ENCODE measurements around the gene PRUNE2. TPM values are rescaled to one million over a fixed set of nuclear protein-coding genes. Genes with fewer than 3 reads are reported as not detected.

Gene PRUNE2
- polyA plus RNA-seq, 1 of the 3 experiments (the other 2 are of a cell fraction), result 13.0 TPM

- H3K27me3 ChIP-seq (ENCODE audit: insufficient read depth), result peaks cover 36% of the 10 kb centered on the region
- TF ChIP-seq, protein P1, sequence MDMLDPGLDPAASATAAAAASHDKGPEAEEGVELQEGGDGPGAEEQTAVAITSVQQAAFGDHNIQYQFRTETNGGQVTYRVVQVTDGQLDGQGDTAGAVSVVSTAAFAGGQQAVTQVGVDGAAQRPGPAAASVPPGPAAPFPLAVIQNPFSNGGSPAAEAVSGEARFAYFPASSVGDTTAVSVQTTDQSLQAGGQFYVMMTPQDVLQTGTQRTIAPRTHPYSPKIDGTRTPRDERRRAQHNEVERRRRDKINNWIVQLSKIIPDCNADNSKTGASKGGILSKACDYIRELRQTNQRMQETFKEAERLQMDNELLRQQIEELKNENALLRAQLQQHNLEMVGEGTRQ (IDR thresholded peaks at IDR 0.05; ENCODE audit: borderline replicate concordance, low read depth, low read length), result no peak
- TF ChIP-seq ZBTB33 (IDR thresholded peaks at IDR 0.05; ENCODE audit: borderline replicate concordance, low read depth) (no peak), GATA2 (CRISPR knock-in tag; IDR thresholded peaks at IDR 0.05) (no peak), YY1 (IDR thresholded peaks at IDR 0.05; ENCODE audit: low read depth) (no peak), RXRA (IDR thresholded peaks at IDR 0.05; ENCODE audit: borderline replicate concordance, low read depth) (no peak), MEF2A (IDR thresholded peaks at IDR 0.05; ENCODE audit: borderline replicate concordance, low read depth) (no peak), FOXM1 (IDR thresholded peaks at IDR 0.05; ENCODE audit: low read depth) (no peak), TCF12 (IDR thresholded peaks at IDR 0.05) (no peak), CHD2 (IDR thresholded peaks at IDR 0.05; ENCODE audit: low read length, partially characterized antibody) (no peak), MXI1 (IDR thresholded peaks at IDR 0.05; ENCODE audit: low read depth, low read length) (no peak), IRF3 (IDR thresholded peaks at IDR 0.05; ENCODE audit: low read depth, low read length) (no peak), TAF1 (IDR thresholded peaks at IDR 0.05; ENCODE audit: borderline replicate concordance, low read depth, low read length) (no peak), RFX5 (IDR thresholded peaks at IDR 0.05; ENCODE audit: low read length) (no peak), EP300 (IDR thresholded peaks at IDR 0.05; ENCODE audit: borderline replicate concordance in 1 of 2, low read depth in 1 of 2, low read length in 1 of 2) (no peak), TEAD4 (IDR thresholded peaks at IDR 0.05; ENCODE audit: borderline replicate concordance, insufficient read depth) (no peak)
- TF ChIP-seq, protein P2, sequence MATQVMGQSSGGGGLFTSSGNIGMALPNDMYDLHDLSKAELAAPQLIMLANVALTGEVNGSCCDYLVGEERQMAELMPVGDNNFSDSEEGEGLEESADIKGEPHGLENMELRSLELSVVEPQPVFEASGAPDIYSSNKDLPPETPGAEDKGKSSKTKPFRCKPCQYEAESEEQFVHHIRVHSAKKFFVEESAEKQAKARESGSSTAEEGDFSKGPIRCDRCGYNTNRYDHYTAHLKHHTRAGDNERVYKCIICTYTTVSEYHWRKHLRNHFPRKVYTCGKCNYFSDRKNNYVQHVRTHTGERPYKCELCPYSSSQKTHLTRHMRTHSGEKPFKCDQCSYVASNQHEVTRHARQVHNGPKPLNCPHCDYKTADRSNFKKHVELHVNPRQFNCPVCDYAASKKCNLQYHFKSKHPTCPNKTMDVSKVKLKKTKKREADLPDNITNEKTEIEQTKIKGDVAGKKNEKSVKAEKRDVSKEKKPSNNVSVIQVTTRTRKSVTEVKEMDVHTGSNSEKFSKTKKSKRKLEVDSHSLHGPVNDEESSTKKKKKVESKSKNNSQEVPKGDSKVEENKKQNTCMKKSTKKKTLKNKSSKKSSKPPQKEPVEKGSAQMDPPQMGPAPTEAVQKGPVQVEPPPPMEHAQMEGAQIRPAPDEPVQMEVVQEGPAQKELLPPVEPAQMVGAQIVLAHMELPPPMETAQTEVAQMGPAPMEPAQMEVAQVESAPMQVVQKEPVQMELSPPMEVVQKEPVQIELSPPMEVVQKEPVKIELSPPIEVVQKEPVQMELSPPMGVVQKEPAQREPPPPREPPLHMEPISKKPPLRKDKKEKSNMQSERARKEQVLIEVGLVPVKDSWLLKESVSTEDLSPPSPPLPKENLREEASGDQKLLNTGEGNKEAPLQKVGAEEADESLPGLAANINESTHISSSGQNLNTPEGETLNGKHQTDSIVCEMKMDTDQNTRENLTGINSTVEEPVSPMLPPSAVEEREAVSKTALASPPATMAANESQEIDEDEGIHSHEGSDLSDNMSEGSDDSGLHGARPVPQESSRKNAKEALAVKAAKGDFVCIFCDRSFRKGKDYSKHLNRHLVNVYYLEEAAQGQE (IDR thresholded peaks at IDR 0.05; ENCODE audit: low read depth, low read length), result no peak
- TF ChIP-seq, protein P3, sequence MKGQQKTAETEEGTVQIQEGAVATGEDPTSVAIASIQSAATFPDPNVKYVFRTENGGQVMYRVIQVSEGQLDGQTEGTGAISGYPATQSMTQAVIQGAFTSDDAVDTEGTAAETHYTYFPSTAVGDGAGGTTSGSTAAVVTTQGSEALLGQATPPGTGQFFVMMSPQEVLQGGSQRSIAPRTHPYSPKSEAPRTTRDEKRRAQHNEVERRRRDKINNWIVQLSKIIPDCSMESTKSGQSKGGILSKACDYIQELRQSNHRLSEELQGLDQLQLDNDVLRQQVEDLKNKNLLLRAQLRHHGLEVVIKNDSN (IDR thresholded peaks at IDR 0.05; ENCODE audit: borderline replicate concordance, low read depth), result no peak
- TF ChIP-seq, protein P4, sequence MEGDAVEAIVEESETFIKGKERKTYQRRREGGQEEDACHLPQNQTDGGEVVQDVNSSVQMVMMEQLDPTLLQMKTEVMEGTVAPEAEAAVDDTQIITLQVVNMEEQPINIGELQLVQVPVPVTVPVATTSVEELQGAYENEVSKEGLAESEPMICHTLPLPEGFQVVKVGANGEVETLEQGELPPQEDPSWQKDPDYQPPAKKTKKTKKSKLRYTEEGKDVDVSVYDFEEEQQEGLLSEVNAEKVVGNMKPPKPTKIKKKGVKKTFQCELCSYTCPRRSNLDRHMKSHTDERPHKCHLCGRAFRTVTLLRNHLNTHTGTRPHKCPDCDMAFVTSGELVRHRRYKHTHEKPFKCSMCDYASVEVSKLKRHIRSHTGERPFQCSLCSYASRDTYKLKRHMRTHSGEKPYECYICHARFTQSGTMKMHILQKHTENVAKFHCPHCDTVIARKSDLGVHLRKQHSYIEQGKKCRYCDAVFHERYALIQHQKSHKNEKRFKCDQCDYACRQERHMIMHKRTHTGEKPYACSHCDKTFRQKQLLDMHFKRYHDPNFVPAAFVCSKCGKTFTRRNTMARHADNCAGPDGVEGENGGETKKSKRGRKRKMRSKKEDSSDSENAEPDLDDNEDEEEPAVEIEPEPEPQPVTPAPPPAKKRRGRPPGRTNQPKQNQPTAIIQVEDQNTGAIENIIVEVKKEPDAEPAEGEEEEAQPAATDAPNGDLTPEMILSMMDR (IDR thresholded peaks at IDR 0.05), result no peak
- H3K9me3 ChIP-seq, result no peaks in the 10 kb centered on the region
- no peaks in the 10 kb centered on the region for H3K9me2 ChIP-seq
- POLR2A ChIA-PET, result no interaction called here
- H3K9ac ChIP-seq, result no peak overlapping the region
- no peak overlapping the region for H3K4me3 ChIP-seq (ENCODE audit: low read depth in 2 of 2, low read length in 1 of 2)
- no peaks in the 10 kb centered on the region for H3F3A ChIP-seq (replicated peaks; ENCODE audit: insufficient read depth)
- no peak for DNase-seq
- H3K4me2 ChIP-seq, result no peak overlapping the region
- 15% methylated on average over 3 of the region's 3 CpGs for WGBS (ENCODE audit: low lambda C conversion rate)
- H3K4me1 ChIP-seq (ENCODE audit: control insufficient read depth in 1 of 2, insufficient read depth in 2 of 2, low read depth in 1 of 2, low read length in 1 of 2), result no peaks in the 10 kb centered on the region
- CTCF ChIA-PET, result no interaction called here
- H2AFZ ChIP-seq (ENCODE audit: low read depth), result no peak overlapping the region
- no peaks in the 10 kb centered on the region for H4K20me1 ChIP-seq (ENCODE audit: insufficient read depth)
- no peak overlapping the region for H3K27ac ChIP-seq (ENCODE audit: low read depth in 2 of 2, low read length in 1 of 2)
- no peaks in the 10 kb centered on the region for H3K36me3 ChIP-seq (replicated peaks in 1 of 2; ENCODE audit: control insufficient read depth in 1 of 2, insufficient read depth in 2 of 2, low read length in 1 of 2)
- no peaks in the 10 kb centered on the region for H3K79me2 ChIP-seq (ENCODE audit: insufficient read depth)
These were observed 139.8 kb downstream of the PRUNE2 start for GRCh38 chr9:76766126-76766525.
